SK-N-DZ (cell line): ENCODE measurements around the gene PLEKHA3.
A peak's percentile ranks its signal among the peaks of the same experiment; 100 is the strongest.
"Not testable (repeated sequence)": the region's sequence is repeated elsewhere in the genome, so short reads cannot be mapped to it uniquely, and the experiment has no call there.

Source experiments
- DNase-seq: peaks from one replicate; pipeline ENCODE4 v3.0.0-alpha.2; 2015; ENCODE audit warnings: low spot score

Gene PLEKHA3

DNA sequence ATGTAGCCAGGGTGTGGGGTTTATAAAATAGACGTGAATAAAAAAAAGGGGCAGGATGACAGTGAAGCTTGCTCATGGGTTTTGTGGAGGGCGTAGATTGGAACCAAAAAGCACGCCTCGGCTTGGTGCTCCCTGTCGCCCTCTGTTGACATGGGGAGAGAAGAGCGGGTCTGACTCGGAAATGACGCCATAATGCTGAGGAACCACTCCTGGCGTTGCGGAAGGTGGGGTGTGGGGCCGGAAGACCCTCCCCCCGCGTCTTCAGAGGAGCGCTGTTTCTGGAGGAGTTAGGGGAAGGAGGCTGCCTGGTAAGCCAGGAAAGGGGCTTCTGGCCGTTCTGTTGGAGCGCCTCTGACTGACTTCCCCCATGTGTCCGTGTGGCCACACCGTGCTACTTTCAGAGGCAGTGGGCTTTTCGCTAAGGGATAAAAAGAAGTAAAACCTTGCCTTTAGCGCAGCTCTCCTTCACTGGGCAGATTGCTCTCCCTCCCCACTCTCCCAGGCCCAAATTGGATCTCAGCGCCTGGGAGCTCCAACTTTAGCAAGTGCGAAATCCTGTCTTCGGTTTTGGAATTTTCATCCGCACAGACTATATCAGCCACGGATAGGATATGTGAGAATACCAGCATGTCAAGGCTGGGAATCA is 42.8 kb downstream of the PLEKHA3 start:
- DNase-seq: peak; percentile 67

DNA sequence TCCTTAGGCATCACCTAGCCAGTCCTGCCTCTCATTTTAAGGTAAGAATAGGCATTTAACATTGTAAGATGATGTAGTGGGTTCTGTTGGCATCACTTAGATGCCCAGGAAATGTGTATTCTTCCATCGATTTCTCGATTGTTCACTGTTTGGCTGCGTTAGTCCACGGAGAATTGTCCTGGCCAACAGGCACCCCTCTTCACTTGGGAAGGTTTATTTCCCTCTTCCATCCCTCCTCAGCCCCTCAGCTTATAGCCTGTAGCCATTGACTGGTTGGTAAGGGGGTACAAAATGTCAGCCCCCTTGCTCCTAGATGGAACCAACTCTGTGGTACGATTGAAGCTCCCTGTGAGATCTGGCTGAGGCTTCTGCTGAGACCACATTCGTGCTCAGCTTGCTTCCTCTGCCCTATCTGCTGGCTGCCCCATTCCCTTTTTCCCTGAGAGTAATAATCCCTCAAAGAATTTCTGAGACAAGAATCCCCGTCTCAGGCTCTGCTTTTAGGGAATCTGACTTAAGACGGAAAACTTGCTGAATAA is 43.4 kb downstream of the PLEKHA3 start:
- DNase-seq: no peak

DNA sequence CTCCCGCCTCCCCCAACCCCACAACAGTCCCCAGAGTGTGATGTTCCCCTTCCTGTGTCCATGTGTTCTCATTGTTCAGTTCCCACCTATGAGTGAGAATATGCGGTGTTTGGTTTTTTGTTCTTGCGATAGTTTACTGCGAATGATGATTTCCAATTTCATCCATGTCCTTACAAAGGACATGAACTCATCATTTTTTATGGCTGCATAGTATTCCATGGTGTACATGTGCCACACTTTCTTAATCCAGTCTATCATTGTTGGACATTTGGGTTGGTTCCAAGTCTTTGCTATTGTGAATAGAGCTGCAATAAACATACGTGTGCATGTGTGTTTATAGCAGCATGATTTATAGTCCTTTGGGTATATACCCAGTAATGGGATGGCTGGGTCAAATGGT is 44.8 kb downstream of the PLEKHA3 start:
- DNase-seq: not testable (repeated sequence)

DNA sequence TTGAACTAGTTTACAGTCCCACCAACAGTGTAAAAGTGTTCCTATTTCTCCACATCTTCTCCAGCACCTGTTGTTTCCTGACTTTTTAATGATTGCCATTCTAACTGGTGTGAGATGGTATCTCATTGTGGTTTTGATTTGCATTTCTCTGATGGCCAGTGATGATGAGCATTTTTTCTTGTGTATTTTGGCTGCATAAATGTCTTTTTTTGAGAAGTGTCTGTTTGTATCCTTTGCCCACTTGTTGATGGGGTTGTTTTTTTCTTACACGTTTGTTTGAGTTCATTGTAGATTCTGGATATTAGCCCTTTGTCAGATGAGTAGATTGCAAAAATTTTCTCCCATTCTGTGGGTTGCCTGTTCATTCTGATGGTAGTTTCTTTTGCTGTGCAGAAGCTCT is 45.2 kb downstream of the PLEKHA3 start:
- DNase-seq: not testable (repeated sequence)

DNA sequence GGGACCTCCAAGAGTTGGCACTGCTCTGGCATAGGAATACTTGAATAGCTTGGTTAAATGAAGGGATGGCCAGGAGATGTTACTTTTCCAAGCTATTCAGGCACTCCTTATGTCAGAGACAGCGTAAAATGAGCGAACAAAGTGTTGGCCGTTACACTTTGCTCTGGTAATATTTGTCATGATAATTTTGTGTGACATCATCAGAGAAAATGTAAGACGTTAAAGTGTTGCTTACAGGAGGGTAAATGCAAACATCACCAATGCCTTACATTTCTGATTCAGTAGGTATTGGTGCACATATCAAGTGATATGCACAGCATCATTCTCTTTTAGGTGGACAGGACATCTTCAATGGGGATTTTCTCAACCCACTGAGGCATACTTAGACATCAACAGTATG is 46.0 kb downstream of the PLEKHA3 start:
- no peak for DNase-seq

DNA sequence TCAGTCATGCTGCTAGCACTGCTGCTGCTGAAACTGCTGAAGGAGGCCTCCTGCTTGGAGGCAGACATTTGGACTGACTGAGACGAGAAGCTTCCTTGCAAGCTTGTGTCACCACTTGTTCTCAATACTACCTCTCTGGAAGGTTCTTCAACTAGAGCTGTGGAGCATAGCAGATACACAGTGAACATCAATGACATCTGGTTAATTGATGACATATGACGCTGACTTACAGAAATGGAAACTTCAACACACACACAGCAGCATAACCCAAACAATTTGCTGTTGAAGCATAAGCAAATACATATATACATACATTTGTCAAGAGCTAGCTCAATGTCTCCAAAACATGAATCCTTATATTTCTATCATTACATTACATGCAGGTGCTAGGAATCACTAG is 47.3 kb downstream of the PLEKHA3 start:
- no peak for DNase-seq

DNA sequence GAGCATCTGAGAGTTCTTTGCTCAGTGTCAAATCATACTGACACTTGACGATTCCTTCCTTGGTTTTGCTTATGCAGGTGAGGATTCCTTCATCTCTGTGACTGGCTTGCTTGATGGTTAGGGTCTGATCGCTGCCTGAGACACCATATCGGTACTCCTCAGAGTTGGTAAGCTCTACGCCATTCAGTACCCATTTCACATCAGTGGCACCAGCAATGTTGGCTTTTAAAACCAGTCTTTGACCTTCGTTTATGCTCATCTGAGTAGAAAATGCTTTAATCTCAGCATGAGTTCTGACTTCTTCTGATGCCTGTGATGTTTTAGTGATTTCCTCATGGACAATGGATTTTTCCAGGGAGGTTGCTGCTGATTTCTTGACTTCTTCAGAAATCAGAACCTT is 48.4 kb downstream of the PLEKHA3 start:
- no peak for DNase-seq

DNA sequence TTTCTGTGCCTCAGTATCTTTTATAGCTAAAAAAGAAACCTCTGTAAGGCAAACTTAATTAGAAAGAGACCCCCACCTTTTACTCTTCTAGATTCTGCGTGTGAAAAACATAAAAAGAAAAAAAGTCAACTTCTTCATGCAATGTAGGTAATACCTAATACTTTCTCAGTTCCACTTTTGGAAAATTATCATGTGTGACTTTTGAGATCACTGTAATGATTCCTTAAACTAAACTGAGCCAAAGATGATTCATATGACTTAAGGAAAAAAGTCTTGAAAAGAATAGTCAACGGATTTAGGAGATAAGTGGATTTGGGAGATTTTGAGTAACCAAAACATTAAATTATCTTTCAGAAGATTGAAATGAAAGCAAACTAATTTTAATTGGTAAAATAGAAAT is 48.9 kb downstream of the PLEKHA3 start:
- no peak for DNase-seq

DNA sequence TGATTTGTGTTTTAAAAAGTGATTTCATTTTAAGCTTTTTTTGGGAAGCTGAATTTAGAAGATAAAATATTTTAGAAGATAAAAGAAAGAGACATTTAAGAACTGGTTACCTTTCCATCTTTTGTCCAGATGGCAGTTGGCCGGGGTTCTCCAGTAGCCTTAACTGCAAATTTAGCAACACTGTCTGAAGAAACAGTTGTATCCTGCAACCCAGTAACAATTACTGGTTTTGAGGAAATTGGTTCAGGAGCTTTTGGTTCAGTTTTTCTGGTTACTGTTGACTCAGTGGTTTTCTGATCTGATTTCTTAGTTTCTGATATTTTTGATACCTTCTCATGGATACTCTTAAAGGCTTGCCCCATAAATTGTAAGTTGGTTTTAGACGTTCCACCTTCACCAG is 49.9 kb downstream of the PLEKHA3 start:
- no peak for DNase-seq

DNA sequence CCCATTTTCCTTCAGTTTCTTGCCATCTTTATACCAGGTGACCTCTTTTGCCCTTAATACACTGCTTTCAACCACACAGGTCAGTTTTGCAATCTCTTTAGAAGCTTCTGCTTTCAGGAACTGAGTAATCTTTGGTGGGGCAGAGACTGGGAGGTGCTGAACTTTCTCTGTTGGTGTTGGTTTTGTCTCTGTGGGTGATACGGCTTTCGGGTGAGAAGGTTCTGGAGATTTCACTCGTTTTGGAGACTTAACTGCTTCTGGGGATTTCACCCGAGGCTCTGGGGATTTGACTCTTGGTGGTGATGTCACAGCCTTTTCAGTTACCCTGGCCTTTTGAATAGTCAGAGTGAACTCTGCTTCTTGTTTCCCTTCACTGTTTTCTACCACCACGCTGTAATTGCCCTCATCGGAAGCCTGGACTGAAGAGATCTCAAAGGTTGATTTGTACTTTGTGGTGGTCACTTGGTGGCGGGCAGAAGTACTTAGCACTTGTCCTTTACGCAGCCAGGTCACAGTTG is 50.4 kb downstream of the PLEKHA3 start:
- no peak for DNase-seq

DNA sequence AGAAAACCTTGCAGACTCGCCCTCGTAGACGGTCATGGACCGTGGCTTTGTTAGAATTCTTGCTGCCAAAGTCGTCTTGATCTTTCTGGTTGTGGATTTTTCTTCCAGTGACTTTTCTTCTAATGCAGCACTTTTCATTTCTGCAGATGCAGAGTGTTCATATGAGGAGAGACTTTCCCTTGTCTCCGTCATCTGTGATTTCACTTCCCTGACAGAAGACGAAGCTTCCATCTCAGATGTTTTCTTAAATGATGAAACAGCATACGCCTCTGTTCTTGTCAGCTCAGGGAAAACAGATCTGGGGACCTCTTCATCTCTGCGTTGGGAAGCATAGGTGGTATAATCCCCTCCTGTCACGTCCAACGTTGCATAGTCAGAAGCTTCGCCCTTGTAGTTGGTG is 50.9 kb downstream of the PLEKHA3 start:
- no peak for DNase-seq

DNA sequence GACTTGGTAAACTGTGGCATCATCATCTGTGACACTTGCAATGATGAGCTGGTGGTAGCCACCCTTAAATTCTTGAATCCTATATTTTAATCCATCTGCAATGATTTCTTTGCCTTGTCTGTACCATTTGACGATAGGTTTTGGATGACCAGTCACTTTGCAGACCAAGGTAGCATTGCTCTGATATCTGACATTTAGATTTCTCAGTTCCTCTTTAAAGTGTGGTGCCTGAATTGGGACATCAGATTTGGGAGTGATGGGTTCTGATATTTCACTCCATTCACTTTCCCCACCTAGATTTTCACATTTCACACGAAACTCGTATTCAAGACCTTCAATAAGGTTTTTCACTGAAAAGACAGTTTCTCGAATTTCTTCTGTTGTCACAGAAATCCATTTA is 55.8 kb downstream of the PLEKHA3 start:
- no peak for DNase-seq

DNA sequence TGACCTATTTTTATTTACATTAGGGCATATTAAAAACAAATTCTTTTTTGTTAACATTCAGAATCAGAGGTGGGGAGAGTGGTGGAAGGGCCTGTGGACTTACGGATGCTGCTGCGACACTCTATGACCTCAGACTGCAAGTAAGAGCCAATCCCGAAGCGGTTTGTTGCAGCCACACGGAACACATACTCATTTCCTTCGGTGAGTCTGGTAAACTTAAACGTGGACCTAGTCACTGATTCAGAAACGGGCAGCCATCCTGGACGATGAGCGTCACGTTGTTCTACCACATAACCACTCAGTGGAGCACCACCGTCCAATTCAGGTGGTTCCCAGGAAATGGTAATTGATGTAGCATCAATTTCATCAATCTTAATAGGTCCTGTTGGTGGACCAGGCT is 61.9 kb downstream of the PLEKHA3 start:
- DNase-seq: no peak

DNA sequence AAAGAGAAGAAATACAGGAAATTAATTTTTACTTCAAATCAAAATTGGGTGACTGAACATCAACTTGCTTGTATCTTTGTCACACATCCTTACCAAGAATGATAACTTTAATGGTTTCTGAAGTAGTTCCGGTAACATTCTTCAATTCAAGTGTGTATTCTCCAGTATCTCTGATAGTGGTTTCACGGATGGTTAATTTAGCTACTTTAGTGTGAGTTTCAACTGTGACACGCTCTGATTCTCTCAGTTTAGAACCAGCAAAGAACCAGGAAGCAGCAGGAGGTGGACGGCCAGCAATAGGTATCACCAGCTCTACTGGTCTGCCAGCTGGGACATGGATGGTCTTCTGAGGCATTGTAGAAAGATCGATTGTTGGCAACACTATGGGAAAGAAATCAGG is 62.3 kb downstream of the PLEKHA3 start:
- DNase-seq: no peak

DNA sequence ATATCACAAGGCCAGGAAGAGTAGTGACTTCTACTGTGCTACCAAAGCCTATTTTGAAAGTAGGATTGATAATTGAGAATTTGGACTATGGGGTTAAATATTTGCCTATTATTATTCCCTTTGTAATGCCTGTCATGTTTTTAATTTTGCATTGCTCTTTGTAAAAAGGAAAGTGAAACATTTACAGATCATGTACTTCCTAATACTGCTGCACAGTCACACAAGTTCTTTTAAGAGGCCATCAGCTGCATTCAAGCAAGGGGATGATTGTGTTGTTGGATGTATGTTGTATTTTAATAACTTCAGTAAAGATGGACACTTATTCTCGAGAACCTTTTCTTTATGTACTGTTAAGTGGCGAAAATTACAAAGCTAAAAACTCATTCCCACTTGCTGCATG is 70.1 kb downstream of the PLEKHA3 start:
- DNase-seq: no peak

DNA sequence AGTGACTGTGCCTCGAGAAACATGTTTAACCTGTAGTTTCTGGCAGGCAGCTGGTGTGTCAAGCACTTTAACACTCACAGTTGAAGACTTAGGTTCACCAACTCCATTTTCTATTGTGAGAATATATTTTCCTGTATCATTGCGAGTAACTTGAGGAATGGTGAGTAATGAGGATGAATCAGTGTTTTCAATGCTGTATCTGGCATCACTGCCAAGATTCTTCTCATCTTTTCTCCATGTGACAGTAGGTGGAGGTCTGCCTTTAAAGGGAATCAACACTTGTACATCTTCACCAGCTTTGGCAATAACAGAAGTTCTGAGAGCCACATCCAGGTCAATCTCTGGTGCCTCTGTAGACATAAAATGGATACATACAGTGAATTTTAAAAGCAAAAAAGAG is 72.8 kb downstream of the PLEKHA3 start:
- DNase-seq: no peak
